GM19438 (cell line): Measurements from ENCODE around the gene CHN1.

ENCODE experiments used
- ATAC-seq: cut with Tn5 transposase; IDR thresholded peaks from one replicate; pipeline ENCODE4 v1.9.1; 2021; ENCODE audit warnings: low read depth; ENCODE audit not compliant: unreplicated experiment

Gene CHN1

DNA sequence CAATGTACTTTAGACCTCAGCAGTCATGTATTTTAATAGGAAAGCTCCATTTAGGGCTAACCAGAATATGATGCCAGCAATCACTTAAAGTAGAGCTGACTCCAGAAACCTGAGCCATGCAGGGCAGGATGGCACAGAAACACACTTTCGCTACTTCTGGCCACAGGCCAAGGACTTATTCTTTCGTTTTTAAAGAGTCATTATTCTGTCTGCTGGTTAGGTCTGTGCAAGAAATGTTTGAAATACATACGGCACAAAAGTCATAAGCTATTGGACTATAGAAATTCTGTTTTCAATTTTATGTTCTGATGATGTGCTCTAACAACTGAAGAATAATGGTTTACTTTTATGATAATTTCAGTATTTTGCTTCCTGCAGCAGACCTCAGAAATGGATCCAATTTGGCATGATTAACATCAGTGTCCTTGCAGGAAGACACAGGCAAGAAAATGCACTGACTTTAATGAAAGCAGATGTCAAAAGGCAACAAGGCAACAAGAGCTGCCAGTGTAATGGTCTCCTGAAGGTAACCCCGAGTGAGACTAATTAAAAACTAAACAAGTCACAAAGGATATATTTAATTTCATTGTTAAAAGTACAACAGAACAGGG lies 126.5 kb downstream of the CHN1 start:
- no peak for ATAC-seq

DNA sequence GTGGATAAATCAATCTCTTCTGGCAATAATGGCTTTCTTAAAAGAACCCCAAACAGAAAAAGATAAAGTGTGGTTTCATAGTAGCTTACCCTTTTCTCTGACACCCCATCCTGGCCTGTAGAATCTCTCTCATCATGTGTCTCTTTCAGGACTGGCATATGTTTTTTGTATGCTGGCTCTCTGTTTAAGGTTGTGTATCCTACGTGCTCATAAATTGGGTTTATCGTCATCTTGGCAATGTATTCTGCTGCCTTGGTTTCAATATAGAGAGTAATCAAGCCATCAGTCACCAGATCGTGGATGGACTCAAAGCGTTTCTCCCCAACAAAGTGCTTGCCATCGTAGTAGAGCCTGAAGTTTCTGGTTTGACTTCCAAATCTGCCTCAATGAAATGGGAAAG lies 127.4 kb downstream of the CHN1 start:
- no peak for ATAC-seq

DNA sequence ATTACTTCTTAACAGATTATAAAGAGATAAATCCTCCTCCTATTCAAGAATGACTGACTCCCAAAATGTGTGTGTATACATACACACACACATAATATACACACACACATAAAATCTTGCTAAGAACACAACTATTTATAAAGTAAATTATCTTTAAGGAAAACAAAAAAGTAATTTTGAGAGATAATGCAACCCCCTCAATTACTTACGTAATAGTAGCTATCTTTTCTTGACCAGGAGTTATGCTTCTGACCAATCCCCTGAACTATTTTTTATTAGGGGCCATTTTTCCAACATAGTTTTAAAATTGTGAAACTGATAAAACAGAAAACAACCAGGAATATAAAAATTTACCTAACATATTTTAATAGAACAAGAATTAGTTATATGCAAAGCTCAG lies 127.9 kb downstream of the CHN1 start:
- ATAC-seq: no peak

DNA sequence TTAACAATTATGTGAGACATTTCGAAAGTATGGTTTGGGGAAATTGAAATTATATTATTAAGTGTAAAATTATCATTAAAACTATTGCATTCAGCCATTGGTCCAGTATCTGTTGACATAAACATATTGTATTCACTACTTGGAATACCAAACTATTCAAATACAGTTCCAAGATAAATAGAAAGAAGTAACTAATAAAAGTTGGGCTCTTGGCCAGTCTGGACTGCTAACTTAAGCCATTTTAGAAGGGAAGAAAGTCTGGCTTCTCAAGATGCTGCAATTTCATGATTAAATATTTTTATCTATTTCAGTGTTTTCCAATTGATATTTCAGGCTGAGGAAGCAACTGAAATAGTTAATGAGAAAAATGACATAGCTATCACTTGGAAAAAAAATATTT lies 131.1 kb downstream of the CHN1 start:
- ATAC-seq: no peak

DNA sequence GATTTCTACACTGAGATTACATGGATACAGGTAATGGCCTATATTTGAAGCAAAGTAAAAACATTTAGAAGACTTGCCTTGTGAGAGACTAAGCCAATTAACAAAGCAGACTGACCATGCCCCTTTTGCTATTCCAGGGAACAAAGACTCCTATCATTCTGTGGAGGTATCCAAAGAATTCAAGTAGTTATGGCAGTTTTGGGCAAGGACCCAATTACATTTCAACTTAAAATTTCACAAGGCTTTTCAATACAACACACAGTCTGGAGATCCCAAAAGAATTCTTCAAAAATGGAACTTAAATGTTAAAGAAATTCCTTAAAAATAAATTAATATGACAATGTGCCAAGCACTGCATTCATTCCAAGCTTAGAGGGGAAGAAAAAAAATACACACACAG lies 131.7 kb downstream of the CHN1 start:
- no peak for ATAC-seq

DNA sequence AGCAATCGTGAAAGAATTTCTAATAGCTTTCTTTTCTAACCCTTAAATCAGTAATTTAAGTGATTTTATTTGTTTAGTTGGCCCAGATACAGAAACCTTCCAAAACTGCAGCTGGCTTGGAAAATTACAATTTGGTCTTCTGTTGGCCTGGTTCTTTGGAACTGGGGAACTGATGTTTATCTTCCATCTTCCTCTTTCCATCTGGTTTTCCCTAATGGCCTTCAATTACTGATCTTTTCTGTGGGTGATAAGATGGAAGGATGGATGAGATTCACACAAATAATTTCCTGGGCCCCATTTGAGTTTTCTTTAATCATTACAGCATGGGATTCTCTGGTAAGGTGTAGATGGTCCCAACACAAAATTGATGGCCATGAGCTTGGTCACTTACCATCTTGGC lies 134.4 kb downstream of the CHN1 start:
- no peak for ATAC-seq

DNA sequence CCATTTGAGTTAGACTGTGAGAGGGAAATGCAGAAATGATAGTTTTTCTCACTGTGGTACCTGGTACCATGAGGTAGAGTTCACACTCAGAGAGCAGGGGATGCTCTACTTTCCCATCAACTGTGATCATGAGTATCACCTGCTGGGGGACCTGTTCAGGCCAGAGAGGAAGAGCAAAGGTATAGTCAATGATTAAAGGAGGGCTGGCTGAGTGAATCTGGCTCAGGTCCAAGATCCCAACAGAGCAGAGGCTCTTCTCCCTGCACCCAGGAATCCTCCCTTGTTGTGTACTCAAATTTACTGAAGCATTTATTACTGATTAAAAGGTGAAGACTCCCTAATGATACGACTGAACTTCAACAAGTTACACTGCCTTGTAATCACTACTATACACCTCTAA lies 136.3 kb downstream of the CHN1 start:
- ATAC-seq: no peak

DNA sequence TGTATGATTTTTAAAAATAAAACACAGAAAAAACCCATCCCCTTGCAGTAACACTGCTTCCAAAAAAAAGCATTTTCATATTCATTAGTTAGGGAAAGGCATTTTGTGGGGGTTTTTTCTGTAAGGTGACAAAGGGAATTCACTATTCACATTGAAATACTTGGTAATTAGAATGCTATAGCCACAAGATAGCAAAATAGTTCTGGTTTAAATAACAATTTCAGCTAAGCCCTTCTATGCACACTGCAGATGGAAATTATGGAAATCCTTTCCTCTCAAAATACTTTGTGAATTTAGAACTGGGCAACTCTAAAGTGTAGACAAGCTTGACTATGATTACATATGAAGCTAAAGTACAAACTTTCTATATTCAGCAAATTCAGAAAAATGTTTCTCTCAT lies 138.8 kb downstream of the CHN1 start:
- ATAC-seq: no peak

DNA sequence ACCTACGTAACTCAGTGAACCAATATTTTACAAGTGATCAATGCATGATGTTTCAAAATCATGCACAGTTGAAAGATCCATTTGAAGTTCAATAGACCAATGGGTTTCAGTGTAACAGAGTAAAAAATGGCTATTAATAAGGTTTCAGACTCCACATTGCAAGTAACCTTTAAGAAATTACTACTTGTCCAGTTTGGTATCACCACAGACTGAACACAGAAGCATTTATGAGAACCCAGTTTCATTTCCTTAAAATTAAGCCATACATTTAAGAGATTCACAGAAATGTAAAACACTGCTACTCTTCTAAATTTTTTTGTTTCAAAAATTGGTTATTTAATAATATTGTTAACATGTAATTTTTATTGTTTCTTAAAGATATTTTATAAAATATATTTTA lies 142.0 kb downstream of the CHN1 start:
- no peak for ATAC-seq

DNA sequence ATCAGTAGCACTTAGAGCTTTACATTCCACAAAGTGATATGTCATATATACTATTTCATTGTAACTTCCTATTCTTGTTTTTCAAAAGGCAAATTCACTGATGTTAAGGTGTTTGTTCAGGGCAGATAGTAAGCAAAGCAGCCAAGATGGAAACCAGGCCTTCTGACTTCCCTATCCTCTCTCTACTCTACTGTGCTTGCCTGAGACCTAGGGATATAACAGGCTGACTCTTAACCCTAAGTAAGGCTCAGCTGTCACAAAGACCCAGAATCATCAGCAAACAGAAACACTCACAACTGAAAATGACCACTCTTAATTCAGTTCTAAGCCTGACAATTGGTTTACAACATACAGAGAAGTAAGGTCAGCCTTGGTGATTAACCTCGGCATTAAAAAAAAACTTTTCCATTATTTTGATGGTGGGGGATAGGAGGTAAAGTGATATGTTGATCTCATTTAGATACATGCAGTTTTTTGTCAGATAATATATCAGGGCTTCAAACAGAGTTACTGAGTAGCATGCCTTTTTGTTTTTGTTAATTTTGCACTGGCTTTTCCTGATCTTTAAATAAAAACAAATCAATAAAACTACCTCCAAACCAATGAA lies 145.5 kb downstream of the CHN1 start:
- no peak for ATAC-seq

DNA sequence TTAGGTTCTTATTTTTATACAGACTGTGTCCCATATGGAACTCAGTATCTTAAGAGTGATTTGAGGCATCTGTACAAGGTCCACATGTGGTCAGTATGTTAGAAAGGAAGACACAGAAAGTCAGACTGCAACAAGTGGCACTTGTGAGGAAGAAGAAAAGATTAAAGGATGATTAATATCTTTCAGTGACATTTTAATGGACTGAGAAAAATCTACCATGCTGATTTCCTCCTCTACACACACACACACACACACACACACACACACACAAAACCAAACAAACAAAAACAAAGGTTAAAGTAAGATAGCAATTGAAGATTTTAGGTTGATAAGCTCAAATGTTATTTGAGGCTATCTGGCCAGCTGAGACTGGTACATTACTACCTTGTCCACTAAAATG lies 146.4 kb downstream of the CHN1 start:
- ATAC-seq: no peak

DNA sequence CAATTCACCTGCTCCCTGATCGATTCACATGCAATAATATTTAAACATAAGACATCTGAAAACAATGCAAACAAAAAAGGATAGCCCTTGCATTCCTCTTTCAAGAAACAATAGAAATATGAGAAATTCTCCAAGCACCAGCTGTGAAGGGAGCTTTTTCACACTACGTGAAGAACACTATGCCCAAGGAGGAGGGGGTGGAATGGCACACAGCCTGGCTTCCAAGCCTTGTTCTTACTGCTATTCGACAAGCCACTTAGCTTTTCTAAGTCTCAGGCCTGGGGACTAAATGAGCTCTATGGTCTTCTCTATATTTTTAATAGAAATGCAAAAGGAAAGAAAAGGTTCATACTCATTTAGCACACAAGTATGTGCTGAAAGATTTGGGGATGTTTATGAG lies 148.7 kb downstream of the CHN1 start:
- no peak for ATAC-seq

DNA sequence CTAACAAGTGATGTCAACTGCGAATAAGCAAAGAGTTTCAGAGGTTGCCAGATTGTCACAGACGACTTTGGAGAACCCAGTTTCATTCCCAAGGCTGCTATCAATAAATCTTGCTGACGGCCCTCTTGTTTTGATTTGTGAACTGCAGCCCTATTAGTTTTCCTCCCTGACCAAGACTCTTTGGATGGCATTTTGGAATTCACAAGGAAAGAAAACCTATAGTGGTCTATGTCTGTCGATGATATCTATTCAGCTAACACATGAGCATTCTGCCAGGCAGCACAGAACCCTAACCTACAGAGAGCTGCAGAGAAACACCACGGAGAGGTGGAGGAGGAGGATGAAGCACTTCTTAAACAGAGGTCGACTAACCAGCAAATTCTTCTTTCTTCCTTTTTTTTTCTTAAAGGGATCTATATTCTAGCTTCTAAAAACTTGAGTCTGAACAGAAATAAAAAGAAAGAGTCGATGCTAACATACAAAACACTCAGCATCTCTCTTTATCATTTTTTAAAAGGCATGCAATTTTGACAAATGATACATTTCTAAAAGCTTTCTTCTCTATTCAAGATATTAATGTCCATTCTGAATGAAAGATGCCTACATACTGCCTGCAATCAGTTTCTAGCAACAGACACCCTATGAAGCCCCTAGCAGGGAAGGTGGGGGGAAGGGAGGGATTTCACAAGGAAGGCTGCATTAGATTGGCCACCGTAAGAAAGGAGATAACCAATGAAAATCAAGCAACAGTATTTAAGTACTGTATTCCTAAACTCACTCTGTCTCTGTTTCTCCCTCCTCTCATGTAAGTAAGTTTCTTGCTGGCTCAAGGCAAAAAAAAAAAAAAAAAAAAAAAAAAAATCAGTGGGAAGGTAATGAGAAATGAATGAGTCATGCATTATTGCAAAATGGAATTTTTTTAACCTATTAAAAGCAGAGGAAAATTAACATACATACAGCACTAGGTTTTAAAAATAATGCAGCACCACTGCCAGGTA lies 157.9 kb downstream of the CHN1 start:
- no peak for ATAC-seq

DNA sequence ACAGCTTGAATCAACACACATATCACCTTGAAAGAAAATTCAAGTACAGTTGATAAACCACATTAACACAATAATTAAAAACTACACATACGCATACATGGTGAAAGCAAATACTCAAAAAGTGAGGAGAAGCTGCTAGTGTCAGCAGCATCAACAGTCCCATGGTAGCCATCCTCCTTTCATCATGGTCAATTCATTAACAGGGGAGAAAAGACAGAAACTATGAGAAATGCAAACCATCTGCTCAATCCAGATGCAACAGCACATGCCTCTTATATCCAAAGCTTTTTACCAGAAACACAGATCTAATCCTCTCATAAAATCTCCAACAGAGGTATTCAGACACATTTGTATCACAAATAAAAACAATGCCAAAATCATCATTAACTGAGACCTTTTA lies 159.0 kb downstream of the CHN1 start:
- ATAC-seq: no peak

DNA sequence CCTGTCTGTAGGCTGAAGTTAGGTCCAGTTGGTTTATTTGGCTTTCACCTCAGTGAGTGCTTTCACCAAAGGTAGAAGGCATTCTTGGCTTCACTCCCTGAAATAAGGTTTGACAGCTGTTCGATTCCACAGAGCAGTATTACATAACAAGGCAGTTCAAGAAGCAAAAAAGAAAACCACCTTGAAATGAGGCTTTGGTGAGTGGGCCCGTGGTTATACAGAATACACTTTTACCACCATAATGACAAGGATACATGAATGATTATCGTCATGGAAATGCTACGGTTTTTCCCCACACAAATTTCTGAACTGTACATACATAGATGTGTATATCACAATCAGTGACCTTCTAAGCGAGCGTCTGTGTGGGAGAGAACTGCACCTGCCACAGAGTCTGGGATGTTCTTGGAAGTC lies 160.9 kb downstream of the CHN1 start:
- ATAC-seq: no peak

DNA sequence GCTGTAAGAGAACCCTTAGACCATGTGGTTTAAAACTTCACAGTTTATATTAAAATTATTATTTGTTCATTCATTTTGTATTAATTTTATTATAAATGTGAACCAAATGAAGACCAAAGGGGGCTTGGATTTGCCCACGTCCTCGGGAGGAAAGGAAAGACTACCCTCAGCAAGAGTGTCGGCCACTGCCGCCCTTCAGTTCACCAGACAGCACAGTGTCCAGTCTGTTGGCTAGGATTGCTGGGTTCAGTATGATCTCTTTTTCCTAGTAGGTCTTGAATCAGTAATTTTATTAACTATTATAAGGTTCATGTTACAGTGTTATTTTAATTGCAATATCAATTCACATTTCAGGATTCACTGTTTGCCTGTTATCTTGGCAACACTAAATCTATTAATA lies 162.7 kb downstream of the CHN1 start:
- no peak for ATAC-seq

DNA sequence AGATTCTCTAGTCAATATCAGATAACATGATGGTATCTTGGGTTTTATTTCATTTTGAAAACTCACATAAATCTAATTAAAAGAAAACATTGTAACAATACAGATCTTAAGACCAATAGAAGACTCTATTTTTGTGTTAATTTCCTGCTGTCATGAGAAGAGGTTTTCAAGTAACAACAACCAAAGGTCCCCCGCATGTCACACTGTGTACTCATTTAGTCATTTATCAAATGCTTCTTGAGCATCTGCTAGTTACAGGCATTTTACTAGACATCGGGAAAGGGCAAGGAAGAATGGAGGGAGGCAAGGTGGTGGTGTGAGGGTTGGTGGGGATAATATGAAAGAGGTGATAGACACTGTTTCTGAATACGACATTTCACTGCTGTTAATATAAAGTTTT lies 163.2 kb downstream of the CHN1 start:
- ATAC-seq: no peak

DNA sequence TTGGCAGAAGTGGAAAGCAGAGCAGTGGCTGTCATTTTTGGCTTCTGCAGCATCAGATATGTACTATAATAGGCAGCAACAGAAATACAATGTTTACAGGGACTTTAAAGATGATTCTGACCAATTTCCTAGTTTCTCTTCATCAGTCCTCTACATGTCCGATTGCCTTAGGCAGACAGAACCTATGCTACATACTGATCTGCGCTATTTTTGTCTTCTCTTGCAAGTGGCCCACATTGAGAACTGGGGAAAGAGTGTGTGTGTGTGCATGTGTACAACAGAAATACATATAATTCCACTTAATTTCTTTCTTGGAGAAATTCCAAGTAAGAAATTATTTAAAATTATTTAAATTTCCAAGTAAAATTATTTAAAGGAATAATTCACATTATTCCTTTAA lies 163.8 kb downstream of the CHN1 start:
- no peak for ATAC-seq

DNA sequence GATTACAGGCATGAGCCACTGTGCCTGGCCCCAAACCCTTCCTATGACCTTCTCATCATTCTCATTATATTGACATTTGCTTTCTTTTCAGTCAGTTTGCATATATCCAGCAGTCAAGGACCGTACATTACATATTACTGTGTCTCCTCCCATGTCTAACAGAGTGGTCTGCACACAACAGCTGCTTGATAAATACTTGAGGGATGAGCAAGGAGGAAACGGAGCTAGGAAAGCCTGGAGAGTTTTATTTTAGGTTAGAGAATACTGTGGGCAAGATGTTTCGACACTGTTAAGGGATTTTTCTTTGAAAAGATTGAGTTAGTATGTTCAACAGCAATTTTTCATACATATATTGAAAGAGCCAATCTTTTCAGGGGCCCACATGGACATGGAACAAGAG lies 164.7 kb downstream of the CHN1 start:
- no peak for ATAC-seq

DNA sequence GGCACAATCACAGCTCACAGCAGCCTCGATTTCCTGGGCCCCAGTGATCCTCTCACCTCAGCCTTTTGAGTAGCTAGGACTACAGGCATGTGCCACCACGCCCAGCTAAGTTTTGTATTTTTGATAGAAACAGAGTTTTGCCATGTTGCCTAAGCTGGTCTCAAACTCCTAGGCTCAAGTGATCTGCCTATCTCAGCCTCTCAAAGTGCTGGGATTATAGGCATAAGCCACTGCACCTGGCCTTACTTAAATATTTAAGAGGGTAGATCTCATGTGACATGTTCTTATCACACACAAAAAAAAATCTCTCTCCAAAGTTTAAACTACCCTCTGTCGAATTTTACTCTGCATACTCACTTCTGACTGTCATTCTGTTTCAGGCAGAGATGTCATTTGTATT lies 165.5 kb downstream of the CHN1 start:
- ATAC-seq: no peak

DNA sequence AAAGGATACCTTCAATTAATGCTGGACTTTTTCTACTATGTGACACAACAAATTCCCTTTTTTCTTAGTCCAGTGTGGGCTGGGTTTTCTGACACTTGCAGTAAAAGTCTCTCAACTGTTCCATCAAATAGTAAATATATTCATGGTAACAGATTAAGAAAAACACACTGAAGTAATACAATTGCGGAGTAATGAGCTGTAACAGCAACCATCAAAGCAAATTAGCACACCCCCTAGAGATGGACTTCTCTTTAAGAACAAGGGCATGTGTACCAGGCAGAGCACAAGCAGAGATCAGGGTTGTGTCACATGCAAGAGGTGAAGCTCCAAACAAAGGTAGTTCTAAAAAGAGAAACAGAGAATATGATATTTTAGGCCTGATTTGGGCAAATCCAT lies 168.2 kb downstream of the CHN1 start:
- no peak for ATAC-seq
